ENCODE measurements around the gene CTU1. TPM values are rescaled to one million over a fixed set of nuclear protein-coding genes. Genes with fewer than 3 reads are reported as not detected.

CTU1 gene
- total and polyA plus RNA-seq, 10 of the 15 experiments (the other 5 are each of a cell fraction or from before 2014, with no cell fraction given), result 0.02 to 10.5 (median 3.0) TPM; not detected in 1

GRCh38 chr19:51108066-51108804 is at the start of gene CTU1 (continued):
- no peak for TF ChIP-seq BCLAF1 (IDR thresholded peaks at IDR 0.05)
- TF ChIP-seq CREB1 (IDR thresholded peaks at IDR 0.05; ENCODE audit: low read depth), result peak; percentile 78
- TF ChIP-seq, protein P1, sequence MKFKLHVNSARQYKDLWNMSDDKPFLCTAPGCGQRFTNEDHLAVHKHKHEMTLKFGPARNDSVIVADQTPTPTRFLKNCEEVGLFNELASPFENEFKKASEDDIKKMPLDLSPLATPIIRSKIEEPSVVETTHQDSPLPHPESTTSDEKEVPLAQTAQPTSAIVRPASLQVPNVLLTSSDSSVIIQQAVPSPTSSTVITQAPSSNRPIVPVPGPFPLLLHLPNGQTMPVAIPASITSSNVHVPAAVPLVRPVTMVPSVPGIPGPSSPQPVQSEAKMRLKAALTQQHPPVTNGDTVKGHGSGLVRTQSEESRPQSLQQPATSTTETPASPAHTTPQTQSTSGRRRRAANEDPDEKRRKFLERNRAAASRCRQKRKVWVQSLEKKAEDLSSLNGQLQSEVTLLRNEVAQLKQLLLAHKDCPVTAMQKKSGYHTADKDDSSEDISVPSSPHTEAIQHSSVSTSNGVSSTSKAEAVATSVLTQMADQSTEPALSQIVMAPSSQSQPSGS (IDR thresholded peaks at IDR 0.05; ENCODE audit: low read length), result no peak
- TF ChIP-seq ZSCAN29 (IDR thresholded peaks at IDR 0.05), result no peak
- 0 out of 2 replicates have a peak, but pooled peaks have one; percentile 27 for TF ChIP-seq ATF7 (IDR thresholded peaks at IDR 0.05; ENCODE audit: low read depth)
- TF ChIP-seq, protein P2, sequence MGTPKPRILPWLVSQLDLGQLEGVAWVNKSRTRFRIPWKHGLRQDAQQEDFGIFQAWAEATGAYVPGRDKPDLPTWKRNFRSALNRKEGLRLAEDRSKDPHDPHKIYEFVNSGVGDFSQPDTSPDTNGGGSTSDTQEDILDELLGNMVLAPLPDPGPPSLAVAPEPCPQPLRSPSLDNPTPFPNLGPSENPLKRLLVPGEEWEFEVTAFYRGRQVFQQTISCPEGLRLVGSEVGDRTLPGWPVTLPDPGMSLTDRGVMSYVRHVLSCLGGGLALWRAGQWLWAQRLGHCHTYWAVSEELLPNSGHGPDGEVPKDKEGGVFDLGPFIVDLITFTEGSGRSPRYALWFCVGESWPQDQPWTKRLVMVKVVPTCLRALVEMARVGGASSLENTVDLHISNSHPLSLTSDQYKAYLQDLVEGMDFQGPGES (IDR thresholded peaks at IDR 0.05), result peak; percentile 45; the same call in 1 of the 2 replicates
- no peak for TF ChIP-seq ZNF384 (IDR thresholded peaks at IDR 0.05; ENCODE audit: borderline replicate concordance, low read depth, low read length)
- TF ChIP-seq GABPA (IDR thresholded peaks at IDR 0.05; ENCODE audit: low read depth), result peak; percentile 94
- no peak; the same call in 1 of the 2 replicates for TF ChIP-seq EED (IDR thresholded peaks at IDR 0.05; ENCODE audit: low read depth)
- TF ChIP-seq IKZF2 (IDR thresholded peaks at IDR 0.05), result no peak
- TF ChIP-seq SUZ12 (IDR thresholded peaks at IDR 0.05; ENCODE audit: unreplicated experiment), result no peak
- 0 out of 2 replicates have a peak, but pooled peaks have one; percentile 77 for TF ChIP-seq HDGF (IDR thresholded peaks at IDR 0.05)
- TF ChIP-seq, protein P3, sequence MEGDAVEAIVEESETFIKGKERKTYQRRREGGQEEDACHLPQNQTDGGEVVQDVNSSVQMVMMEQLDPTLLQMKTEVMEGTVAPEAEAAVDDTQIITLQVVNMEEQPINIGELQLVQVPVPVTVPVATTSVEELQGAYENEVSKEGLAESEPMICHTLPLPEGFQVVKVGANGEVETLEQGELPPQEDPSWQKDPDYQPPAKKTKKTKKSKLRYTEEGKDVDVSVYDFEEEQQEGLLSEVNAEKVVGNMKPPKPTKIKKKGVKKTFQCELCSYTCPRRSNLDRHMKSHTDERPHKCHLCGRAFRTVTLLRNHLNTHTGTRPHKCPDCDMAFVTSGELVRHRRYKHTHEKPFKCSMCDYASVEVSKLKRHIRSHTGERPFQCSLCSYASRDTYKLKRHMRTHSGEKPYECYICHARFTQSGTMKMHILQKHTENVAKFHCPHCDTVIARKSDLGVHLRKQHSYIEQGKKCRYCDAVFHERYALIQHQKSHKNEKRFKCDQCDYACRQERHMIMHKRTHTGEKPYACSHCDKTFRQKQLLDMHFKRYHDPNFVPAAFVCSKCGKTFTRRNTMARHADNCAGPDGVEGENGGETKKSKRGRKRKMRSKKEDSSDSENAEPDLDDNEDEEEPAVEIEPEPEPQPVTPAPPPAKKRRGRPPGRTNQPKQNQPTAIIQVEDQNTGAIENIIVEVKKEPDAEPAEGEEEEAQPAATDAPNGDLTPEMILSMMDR (IDR thresholded peaks at IDR 0.05 in 2 of 3, conservative IDR thresholded peaks at IDR 0.05 in 1 of 3; ENCODE audit: control insufficient read depth in 2 of 3, extremely low read depth in 1 of 3, insufficient read depth in 1 of 3, low read depth in 3 of 3, low read length in 3 of 3), result no peak
- TF ChIP-seq NRF1 (conservative IDR thresholded peaks at IDR 0.05; ENCODE audit: low read depth, low read length), result peak; percentile 72
- TF ChIP-seq SREBF1 (IDR thresholded peaks at IDR 0.05; ENCODE audit: low read length), result peak; percentile 77
- TF ChIP-seq CHD1 (IDR thresholded peaks at IDR 0.05; ENCODE audit: low read depth, low read length), result no peak
- TF ChIP-seq RAD21 (IDR thresholded peaks at IDR 0.05; ENCODE audit: insufficient read depth, low read depth, low read length), result no peak
- peak; percentile 42; the same call in 1 of the 2 replicates for TF ChIP-seq TBL1XR1 (IDR thresholded peaks at IDR 0.05; ENCODE audit: low read depth, low read length)
- TF ChIP-seq NR2F1 (conservative IDR thresholded peaks at IDR 0.05), result no peak
- TF ChIP-seq FOS (IDR thresholded peaks at IDR 0.05; ENCODE audit: borderline replicate concordance, extremely low read depth, insufficient read length), result no peak
- no peak for TF ChIP-seq POU2F2 (IDR thresholded peaks at IDR 0.05; ENCODE audit: borderline replicate concordance, low read depth, low read length)
- no peak for TF ChIP-seq KAT2A (conservative IDR thresholded peaks at IDR 0.05; ENCODE audit: control insufficient read depth, low read depth, low read length)

All from GM12878 (cell line).